Prostate gland (tissue), 2 donors: ENCODE data around the gene KIAA1614. TPM values are rescaled to one million over a fixed set of nuclear protein-coding genes. Genes with fewer than 3 reads are reported as not detected.

ENCODE experiments used
- DNase-seq: peaks from one replicate; pipeline ENCODE4 v3.0.0-alpha.2; 2019; ENCODE audit warnings: low spot score
- H3K27ac ChIP-seq, 2 donors: fragments of 200-600 bp; sonication (generic); 2 replicates each; pipeline ENCODE4 v1.5.1; 2017 to 2019
- H3K27me3 ChIP-seq: fragments of 200-600 bp; sonication (generic); replicated peaks from 2 replicates; pipeline ENCODE4 v1.5.1; 2019; ENCODE audit not compliant: insufficient read depth
- H3K36me3 ChIP-seq, 2 donors: fragments of 200-600 bp; sonication (generic); 1 replicate in 1 of 2; 2 replicates in 1 of 2; pipeline versions ENCODE4 v1.5.1 to v1.8.1; 2017 to 2019
- H3K4me1 ChIP-seq: fragments of 200-600 bp; sonication (generic); replicated peaks from 2 replicates; pipeline ENCODE4 v1.5.1; 2019
- H3K4me3 ChIP-seq, 2 donors: fragments of 200-600 bp; sonication (generic); 2 replicates each; pipeline ENCODE4 v1.5.1; 2017 to 2019
- H3K9me3 ChIP-seq: fragments of 200-600 bp; sonication (generic); 2 replicates; pipeline ENCODE4 v1.5.1; 2017
- POLR2A ChIP-seq: fragments of 450-650 bp; IDR thresholded peaks from one replicate; pipeline ENCODE4 v1.6.1; 2016; ENCODE audit warnings: antibody characterized with exemption, mild to moderate bottlenecking
- POLR2AphosphoS5 ChIP-seq: sonication (generic); formaldehyde crosslinking; IDR thresholded peaks from one replicate; pipeline ENCODE4 v1.6.1; 2017; ENCODE audit warnings: antibody characterized with exemption
- WGBS: methylation state at CpG from one replicate; pipeline ENCODE4 v1.1.5; 2018; 5-methylcytosine and 5-hydroxymethylcytosine counted together
- intact Hi-C: fragments of 100-400 bp; cut with DNase I; formaldehyde crosslinking; loops from one replicate; pipeline ENCODE4 v1.14.2; 2022
- total RNA-seq, 2 donors: library from RNA; depleted of rRNA; stranded (reverse); fragments of >200 nt; gene quantifications; one replicate each; pipeline ENCODE4 v1.1.0, GENCODE V29; 2016
- TF ChIP-seq, protein P1 (sequence below), 4 experiments: fragments of 200-600 bp in 2 of 4; fragments of 450-650 bp in 2 of 4; sonication (generic) in 2 of 4; IDR thresholded peaks; 1 replicate in 3 of 4; 2 replicates in 1 of 4; pipeline ENCODE4 v1.5.1; 2016 to 2019; ENCODE audit warnings: antibody characterized with exemption in 4 of 4, mild to moderate bottlenecking in 2 of 4, moderate library complexity in 2 of 4

Gene KIAA1614
- total RNA-seq, 2 donors from 2014 or later, result 3.7 to 6.4 TPM

DNA sequence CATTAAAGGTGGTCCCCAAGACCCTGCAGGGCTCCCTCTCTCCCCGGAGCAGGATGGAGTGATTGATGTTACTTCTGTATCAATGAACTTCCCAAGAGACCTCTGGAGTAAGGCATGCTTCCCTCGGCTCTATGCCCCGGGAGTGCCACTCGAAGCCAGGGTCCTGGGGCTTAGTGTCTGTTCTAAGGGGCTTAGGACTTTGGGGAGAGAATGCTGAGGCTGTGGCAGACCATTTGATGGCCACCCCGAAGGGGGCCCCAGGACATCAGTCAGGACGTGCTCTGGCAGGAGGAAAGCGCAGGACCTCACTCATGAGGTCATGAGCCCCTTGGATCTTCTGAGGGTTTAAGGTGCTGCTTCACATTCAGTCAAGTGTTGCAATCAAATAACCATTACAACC is 7.5 kb downstream of the KIAA1614 start:
- DNase-seq, result no peak
- no peaks in the 10 kb centered on the region for H3K4me1 ChIP-seq
- H3K27me3 ChIP-seq, result no peaks in the 10 kb centered on the region
- WGBS, result 90% methylated on average over 7 of the region's 7 CpGs
- H3K27ac ChIP-seq, result no peak overlapping the region
- no peaks in the 10 kb centered on the region for H3K36me3 ChIP-seq
- intact Hi-C loops, result no loop called here
- TF ChIP-seq, protein P1, sequence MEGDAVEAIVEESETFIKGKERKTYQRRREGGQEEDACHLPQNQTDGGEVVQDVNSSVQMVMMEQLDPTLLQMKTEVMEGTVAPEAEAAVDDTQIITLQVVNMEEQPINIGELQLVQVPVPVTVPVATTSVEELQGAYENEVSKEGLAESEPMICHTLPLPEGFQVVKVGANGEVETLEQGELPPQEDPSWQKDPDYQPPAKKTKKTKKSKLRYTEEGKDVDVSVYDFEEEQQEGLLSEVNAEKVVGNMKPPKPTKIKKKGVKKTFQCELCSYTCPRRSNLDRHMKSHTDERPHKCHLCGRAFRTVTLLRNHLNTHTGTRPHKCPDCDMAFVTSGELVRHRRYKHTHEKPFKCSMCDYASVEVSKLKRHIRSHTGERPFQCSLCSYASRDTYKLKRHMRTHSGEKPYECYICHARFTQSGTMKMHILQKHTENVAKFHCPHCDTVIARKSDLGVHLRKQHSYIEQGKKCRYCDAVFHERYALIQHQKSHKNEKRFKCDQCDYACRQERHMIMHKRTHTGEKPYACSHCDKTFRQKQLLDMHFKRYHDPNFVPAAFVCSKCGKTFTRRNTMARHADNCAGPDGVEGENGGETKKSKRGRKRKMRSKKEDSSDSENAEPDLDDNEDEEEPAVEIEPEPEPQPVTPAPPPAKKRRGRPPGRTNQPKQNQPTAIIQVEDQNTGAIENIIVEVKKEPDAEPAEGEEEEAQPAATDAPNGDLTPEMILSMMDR (IDR thresholded peaks at IDR 0.05), result no peak
- TF ChIP-seq POLR2A (no peak), POLR2AphosphoS5 (no peak)
- no peak overlapping the region for H3K4me3 ChIP-seq
- H3K9me3 ChIP-seq, result no peaks in the 10 kb centered on the region

DNA sequence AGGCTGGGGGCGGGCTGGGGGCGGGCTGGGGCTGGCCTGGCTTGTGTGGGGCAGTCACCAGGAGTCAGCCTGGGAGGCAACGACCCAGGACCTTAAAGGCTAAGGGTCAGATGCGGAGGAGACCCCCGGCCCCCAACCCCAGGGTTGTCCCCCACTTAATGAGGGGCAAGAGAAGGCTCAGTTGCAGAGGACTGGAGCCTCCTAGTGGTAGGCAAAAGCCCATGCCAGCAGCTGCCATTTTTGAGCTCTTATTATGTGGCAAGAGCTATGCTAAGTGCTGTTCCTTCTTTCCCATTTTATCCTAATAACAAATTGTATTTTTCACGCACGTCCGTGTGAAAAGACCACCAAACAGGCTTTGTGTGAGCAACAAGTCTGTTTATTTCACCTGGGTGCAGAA is 8.0 kb downstream of the KIAA1614 start:
- intact Hi-C loops, result no loop called here
- Histone ChIP-seq H3K27ac (no peak overlapping the region), H3K36me3 (no peaks in the 10 kb centered on the region), H3K4me1 (no peaks in the 10 kb centered on the region), H3K27me3 (no peaks in the 10 kb centered on the region), H3K9me3 (no peaks in the 10 kb centered on the region), H3K4me3 (no peak overlapping the region)
- no peak for DNase-seq
- no peak for TF ChIP-seq POLR2A
- TF ChIP-seq, protein P1 (IDR thresholded peaks at IDR 0.05), result no peak
- TF ChIP-seq POLR2AphosphoS5, result no peak
- 81% methylated on average over 8 of the region's 8 CpGs for WGBS

DNA sequence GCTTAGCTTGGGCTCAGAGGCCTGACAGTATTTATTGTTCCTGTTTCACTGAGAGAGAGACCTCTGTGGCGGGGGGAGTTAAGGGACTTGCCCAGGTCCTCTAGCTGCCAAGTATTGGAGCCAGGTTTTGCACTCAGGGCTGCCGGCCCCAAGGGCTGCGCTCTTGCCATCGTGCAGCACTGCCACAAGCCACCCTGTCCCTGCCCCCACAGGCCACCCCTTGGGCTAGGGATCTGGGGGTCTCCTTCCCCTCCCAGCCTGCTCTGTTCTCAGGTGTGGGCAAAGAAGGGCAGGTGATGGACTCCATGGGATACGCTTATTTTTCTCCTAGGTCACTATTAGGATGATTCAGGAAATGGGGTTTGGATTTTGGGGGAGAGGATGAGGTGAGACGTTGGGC is 8.7 kb downstream of the KIAA1614 start:
- Histone ChIP-seq H3K27ac (no peak overlapping the region), H3K4me1 (no peaks in the 10 kb centered on the region), H3K4me3 (no peak overlapping the region), H3K27me3 (no peaks in the 10 kb centered on the region), H3K36me3 (no peaks in the 10 kb centered on the region), H3K9me3 (no peaks in the 10 kb centered on the region)
- intact Hi-C loops, result no loop called here
- TF ChIP-seq POLR2A (no peak), POLR2AphosphoS5 (no peak)
- TF ChIP-seq, protein P1 (IDR thresholded peaks at IDR 0.05), result no peak
- WGBS, result 92% methylated on average over 6 of the region's 6 CpGs
- no peak for DNase-seq

DNA sequence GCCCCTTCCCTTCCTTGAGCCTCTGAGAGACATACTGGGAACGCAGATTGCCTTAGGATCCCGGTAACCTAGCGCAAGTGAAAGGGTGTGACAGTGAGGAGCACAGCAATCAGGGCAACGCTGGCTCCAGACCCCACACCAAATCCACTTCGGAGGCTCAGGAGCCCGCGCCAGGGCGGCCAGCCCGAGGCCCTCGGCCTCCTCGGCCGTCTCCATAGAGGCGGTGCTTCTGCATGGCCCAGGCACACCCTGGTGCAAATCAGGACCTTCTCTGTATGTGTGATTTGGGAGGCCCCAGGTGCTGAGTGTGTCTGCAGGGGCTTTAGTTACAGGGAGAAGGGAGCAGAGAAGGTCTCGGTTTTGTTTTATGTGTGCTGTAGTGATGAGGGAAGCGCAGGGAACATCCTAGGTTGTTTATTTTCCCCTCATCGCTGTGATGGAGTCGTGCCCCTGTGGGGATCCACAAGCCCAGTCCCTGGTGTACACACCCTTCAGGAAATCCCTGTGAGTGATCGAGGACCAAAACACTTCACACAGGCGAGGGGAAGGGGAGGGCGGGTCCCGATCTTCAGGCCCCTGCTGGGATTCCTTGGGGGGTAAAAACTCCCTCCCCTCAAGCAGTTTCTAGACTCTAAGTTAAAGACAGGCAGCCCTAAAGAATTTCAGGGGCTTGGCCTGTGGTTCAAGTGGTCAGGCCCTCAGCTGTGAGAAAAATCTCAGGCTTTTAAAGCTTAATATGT is 9.4 kb downstream of the KIAA1614 start:
- no peak overlapping the region for H3K27ac ChIP-seq
- no peak for DNase-seq
- 84% methylated on average over 21 of the region's 21 CpGs for WGBS
- no peaks in the 10 kb centered on the region for H3K36me3 ChIP-seq
- no peaks in the 10 kb centered on the region for H3K27me3 ChIP-seq
- no peak for TF ChIP-seq POLR2AphosphoS5
- TF ChIP-seq POLR2A, result no peak
- TF ChIP-seq, protein P1 (IDR thresholded peaks at IDR 0.05), result no peak
- no peaks in the 10 kb centered on the region for H3K4me1 ChIP-seq
- H3K4me3 ChIP-seq, result no peak overlapping the region
- intact Hi-C loops, result no loop called here
- H3K9me3 ChIP-seq, result no peaks in the 10 kb centered on the region

DNA sequence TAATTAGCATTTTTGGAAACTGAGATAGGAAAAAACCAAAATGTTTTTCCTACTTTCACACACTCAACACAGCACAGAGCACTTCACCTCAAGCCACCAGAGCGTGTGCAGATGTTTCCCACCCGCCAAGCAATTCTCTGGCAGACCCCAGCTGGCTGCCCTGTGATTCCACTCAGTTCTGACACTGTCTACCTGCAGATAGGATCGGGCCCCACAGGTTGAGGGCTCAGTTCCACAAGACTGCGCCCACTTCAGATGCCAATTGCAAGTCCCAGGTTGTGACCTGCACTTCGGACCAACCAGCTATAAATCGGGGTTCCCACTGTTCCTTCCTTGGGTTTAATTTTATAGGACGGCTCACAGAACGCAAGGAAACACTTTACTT is 9.9 kb downstream of the KIAA1614 start:
- WGBS, result 88% methylated on average over 8 of the region's 8 CpGs
- no peaks in the 10 kb centered on the region for H3K36me3 ChIP-seq
- no peak for TF ChIP-seq POLR2A
- TF ChIP-seq, protein P1 (IDR thresholded peaks at IDR 0.05), result no peak
- no peak for TF ChIP-seq POLR2AphosphoS5
- no peak overlapping the region for H3K27ac ChIP-seq
- no peaks in the 10 kb centered on the region for H3K27me3 ChIP-seq
- no peaks in the 10 kb centered on the region for H3K9me3 ChIP-seq
- H3K4me3 ChIP-seq, result no peak overlapping the region
- intact Hi-C loops, result no loop called here
- no peaks in the 10 kb centered on the region for H3K4me1 ChIP-seq
- DNase-seq, result no peak
